HG03442 (cell line): ENCODE results near the gene JMJD7.

ENCODE experiments used
- ATAC-seq: cut with Tn5 transposase; IDR thresholded peaks from one replicate; pipeline ENCODE4 v1.9.1; 2021; ENCODE audit warnings: mild to moderate bottlenecking, moderate library complexity; ENCODE audit not compliant: unreplicated experiment

Gene JMJD7

DNA sequence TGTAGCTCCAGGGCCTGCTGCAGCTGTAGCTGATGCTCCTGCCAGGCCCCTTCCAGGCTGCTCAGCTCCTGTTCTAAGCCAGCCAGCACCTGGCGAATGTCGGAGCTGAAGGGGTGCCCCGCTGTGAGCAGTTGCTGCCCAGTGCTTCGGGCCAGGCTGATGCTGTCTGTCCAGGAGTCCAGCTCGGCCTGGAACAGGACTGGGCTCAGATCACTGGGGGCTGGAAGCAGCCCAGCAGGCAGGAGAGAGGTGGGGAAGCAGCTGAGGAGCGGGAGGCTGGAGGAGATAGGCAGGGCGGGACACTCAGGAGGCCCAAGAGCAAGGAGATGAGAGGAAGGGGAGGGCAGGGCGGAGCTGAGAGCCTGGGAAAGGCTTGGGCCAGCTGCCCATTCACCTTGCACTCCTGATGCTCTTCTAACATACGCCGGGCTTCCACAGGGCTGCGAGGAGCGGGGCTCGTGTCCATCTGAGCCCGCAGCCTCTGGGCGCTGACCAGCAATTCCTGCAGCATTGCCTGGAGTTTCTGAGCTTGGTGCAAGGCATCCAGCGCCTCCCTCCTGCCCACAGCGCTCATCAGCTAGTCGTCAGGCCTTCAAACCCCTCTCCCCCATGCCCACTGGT, 34.0 kb downstream of the JMJD7 start:
- no peak for ATAC-seq

- no peak for ATAC-seq
These were observed 34.7 kb downstream of the JMJD7 start for GRCh38 chr15:41862515-41863116.

DNA sequence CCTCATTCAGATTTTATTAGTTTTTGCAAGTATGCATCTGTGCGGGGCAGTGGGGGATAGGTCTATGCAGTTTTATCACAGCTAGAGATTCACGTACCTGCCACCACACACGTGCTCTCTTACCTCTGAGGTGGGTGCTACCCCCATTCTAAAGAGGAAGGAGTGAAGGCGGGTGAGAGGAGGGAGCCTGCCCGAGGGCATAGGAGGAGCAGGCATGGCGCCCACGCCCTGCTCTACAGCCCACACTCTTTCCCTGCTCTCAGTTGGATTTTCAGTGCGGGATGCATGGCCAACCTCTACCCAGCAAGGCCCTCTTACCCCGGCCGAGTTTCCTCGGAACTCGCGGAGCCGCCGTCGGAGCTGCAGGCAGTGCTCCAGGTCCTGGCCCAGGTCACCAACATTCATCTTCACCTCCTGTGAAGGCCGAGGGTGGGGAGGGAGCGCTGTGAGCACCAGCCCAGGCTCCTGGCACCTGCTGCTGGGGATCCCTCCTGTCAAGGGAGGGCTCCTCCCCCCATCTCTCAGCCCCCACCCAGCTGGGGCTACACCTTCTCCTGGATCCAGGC, 37.7 kb downstream of the JMJD7 start:
- ATAC-seq = no peak

- no peak for ATAC-seq
These were observed 38.4 kb downstream of the JMJD7 start for GRCh38 chr15:41866263-41866703.

- no peak for ATAC-seq
These were observed 39.1 kb downstream of the JMJD7 start for GRCh38 chr15:41866872-41867579.

DNA sequence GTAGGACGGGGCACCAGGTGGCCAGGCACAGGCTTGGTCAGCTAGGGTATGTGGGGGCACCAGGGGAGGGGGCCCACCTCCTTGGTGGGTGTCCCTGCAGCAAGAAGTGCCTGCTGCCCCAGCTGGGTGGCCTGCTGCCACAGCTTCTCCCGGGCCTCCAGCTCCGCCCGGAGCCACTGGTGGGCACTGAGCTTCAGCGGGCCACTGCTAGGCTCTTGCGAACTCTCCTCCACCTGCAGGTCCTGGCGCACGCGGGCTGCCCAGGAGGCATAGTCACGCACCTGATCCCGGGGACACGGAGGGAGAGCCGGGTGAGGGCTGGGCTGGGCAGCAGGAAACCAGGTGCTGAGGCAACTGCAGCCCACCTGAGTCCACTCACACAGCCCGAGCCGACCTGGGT, 40.4 kb downstream of the JMJD7 start:
- ATAC-seq = no peak

- ATAC-seq = no peak
These were observed 42.1 kb downstream of the JMJD7 start for GRCh38 chr15:41869770-41870688.

DNA sequence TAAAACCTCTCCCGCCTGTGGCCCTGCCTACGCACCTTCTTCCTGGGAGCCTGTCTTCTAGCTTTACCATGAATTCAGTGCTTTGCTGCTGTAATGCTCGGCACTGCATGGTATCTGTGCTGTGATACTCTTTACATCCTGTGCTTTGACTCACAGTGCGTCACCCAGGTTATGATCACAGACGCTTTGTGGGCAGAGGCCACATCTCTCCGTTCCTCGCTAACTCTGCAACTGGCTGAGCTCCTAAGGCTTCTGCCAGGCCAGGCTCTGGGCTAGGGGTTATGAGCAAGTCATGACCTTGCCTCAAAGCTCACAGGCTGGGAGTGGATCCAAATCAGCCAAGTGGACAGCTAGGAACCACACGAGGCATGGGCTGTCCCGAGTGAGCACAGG, 42.8 kb downstream of the JMJD7 start:
- ATAC-seq = no peak

DNA sequence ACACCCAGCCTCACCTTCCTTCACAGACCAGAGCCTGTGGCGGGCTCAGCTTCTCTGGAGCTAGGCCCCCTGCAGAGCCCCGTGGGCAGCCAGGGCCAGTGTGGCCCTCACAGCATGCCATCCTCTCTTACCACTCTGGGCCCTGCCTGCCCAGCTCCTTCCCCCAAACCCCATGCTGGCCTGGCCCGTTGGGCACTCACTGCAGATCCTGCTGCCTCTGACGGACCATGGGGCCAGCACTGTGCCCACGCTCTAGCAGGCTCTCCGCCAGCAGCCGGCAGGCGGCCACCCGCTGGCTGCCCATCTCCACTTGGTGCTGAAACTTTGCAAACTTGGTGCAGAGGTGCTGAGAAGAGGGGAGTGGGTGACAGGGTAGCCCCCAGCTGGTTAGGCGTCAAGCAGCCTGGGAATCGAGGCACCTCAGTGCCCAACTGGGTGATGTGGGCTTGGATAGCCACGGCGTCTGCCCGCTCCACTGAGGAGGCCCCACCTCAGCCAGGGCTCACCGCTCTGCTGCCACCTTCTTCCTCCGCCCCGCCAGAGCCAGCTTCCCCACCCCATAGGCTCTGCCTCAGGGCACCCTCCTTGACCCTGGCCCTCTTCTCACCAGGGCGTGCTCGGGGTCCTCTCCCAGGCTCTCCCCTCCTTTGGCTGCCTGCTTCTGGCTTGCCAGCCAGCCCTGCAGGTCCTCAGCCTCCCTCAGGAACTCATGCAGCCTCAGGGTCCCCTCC, 43.4 kb downstream of the JMJD7 start:
- no peak for ATAC-seq

- ATAC-seq = no peak
These were observed 44.4 kb downstream of the JMJD7 start for GRCh38 chr15:41872166-41872747.

- ATAC-seq = no peak
These were observed 45.8 kb downstream of the JMJD7 start for GRCh38 chr15:41873711-41874110.

DNA sequence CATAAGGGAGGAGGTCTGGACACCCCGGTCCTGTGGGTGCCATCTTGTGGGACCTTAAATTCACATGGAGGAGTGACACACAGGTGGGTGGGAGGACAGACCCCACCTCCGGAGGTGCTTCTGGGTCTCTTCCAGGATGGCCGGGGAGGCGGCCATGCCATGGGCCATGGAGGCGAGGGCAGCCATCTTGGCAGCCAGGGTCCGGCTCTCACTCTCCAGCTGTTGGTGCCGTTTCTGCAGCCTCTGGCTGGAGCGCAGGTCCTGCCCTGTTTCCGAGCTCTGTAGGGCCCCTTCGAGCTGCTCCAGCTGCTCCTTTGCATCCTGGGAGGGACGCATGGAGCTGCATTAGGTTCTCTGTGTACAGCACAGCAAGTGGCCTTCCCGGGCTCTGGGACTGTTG, 46.8 kb downstream of the JMJD7 start:
- ATAC-seq = no peak

DNA sequence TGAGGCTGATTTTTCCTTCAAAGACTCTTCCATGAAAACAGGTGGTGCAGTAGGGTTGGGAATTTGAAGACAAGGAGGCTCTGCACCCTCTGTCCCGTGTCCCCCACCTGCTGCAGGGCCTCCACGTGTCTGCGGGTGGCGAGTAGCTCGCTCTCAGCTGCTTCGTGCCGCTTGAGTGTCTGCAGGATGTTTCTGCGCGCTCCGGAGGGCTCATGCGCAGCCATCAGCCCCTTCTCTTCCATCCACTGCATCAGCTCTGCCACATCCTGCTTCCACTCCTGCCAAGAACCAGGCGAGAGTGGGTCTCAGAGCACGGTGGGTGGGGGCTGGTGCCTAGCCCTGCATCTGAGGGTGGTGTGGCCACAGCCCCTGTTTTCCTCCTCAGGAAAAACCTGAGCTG, 48.1 kb downstream of the JMJD7 start:
- ATAC-seq = no peak

DNA sequence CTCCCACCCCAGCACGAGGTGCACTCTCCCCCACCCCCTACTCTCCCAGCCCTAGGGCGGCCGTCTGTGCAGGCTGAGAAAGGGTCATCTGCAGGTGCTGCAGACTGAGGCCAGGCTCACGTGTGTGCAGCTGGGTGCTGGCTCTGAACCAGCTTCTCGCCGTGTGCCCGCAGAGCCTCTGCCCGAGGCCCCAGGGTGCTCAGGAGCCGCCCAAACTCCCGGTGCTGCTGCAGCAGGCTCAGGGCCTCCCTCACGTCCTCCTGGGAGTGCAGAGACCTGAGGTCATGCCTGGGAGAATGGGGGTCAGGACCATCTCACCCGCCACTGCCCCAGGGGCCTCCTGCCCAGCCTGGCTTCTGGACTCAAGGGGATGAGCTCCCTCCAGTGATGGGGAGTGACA, 48.8 kb downstream of the JMJD7 start:
- no peak for ATAC-seq

DNA sequence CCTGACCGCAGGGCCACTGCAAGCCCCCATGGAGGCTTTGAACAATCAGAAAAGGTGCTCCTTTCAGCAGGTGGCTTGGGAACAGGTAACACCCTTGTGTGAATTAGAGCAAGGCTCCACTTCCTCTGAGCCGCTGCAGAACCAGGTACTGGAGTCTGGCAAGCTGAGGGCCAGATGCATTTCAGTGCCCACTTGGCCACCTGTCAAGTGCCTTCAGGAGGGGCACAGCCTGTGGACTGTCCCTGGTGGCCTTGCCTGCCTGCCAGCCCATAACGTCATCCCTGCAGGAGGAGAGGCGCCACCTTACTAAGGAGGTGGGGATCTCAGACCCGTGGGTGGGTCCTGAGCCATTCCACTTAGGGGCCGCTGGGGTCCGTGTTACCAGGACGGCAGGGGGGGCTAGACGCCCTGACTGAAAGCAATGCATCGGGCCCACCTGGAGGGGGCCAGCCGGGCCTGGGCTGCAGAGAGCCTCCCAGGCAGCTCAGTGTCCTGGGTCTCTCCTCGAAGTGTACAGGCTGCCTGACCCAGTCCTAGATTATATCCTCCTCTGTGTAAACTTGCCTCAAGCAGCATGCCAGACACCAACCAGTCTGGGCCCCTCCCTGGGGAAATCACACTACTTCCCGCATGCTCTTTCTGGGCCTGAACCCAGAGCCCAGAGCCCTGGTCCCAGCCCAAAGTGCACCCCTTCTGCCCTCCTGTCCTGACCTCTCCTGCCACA, 49.9 kb downstream of the JMJD7 start:
- no peak for ATAC-seq

GRCh38 chr15:41878355-41878699, 50.4 kb downstream of the JMJD7 start:
- no peak for ATAC-seq

DNA sequence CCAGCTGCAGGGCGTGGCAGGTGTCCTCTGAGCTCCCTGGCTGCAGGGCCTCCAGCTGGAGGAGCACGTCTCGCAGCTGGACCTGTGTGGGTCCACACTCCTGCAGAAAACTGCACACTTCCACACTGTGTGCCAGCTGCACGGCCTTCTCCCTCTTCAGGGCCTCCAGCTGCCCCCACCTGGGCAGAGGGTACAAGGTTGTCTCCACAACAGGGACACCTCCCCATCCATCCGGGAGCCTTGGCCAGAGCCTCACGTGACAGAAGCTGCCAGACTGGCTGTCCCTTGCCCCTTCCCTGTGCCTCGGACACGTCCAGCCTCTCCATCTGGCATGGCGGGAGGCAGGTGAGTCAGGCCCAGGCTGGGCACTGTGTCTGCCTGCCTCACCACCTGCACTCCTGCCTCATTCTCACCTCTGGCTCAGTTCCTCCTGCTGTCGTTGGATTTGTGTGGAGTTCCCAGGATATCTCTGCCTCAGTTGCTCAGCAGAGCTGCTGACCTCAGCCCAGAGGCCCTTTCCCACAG, 51.5 kb downstream of the JMJD7 start:
- ATAC-seq = no peak

DNA sequence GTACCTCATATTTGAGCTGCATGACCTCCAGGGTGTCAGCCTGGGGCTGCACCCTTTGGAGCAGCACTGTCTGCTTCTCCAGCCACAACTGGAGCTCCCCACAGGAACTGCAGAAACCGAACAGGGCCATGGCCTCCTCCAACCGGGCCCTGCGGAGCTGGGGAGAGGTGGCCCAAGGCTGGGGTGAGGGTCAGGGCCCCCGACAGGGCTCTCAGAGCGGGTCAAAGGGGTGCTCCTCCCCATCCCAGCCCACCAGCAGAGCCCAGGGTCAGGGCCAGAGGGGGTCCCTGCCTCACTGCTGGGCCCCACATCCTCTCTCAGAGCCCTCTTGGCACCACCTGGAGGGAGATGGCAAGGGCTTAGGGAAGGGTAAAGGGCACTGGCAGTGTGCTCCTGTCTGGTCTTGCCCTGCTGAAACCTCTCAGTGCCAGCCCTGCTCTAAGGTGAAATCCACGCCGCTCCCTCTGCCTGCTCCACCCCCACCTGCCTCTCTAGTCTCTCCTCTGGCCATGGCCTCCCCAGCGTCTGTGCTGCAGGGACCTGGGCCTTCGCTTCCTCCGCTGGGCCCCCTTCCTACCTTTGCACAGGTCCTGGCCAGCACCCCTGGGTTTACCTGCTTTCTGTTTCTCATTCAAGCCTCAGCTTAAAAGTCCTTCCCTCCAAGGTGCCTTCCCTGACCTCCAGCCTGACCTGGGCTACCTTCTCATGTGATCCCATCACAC, 52.4 kb downstream of the JMJD7 start:
- ATAC-seq = no peak

DNA sequence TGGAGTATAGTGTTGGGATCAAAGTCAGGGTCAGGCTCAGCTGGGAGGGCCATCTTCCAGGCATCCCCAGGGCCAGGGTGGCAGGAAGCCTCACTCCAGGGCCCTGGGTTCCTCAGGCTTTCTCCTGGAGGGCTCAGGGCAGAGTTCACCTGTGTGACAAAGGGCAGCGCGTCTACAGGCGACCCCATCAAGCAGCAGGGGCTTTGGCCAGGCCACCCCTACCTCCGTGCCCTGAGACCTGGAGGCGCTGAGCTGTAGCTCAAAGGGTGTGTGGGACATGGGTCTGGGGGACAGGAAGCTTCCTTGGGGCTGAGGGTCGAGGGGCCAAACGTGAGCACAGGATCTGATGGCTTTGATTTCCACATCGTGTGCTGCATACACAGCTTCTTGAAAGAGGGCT, 53.2 kb downstream of the JMJD7 start:
- ATAC-seq = no peak
